HL-60/S4 (cell line): Measurements from ENCODE around the gene ABHD10.
"Not testable (repeated sequence)": the region's sequence is repeated elsewhere in the genome, so short reads cannot be mapped to it uniquely, and the experiment has no call there.

Experiments used
- in situ Hi-C: fragments of 300-500 bp; cut with MboI; formaldehyde crosslinking; loops from 2 replicates; pipeline ENCODE4 v1.14.3; 2022; ENCODE audit warnings: low sequenced_read_pairs

ABHD10 gene

DNA sequence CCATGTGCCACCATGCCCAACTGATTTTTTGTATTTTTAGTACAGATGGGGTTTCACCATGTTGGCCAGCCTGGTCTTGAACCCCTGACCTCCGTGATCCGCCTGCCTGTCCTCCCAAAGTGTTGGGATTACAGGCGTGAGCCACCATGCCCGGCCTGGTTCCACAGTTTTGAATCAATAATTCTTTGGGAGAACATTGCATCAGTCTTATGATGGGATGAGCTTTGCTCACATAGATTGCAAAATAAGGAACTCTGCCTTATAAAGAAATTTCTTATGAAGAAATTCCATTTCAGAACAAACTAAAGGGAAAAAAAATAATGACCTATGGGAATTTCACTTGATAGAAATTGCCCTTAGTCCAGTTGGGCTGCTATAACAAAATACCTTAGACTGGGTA is 39.9 kb downstream of the ABHD10 start:
- in situ Hi-C loops = no loop called here

DNA sequence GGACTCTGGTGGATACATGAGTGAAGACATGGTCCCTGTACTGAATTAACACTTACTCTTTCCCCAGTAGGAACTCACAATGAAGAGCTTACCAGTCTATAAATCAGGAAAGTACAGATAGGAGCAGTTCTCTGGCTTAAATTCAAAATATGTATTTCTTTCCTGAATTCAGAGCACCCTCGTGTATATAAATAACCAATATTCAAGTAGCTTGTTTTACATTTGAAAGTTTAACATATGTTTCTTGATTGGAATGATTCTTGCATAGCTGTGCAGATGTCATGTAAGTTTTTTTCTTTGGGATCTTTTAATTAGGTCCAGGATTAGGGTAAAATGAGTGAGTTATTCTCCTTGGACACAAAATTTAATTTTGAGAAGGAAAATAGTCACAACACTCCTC is 40.9 kb downstream of the ABHD10 start:
- in situ Hi-C loops = no loop called here

DNA sequence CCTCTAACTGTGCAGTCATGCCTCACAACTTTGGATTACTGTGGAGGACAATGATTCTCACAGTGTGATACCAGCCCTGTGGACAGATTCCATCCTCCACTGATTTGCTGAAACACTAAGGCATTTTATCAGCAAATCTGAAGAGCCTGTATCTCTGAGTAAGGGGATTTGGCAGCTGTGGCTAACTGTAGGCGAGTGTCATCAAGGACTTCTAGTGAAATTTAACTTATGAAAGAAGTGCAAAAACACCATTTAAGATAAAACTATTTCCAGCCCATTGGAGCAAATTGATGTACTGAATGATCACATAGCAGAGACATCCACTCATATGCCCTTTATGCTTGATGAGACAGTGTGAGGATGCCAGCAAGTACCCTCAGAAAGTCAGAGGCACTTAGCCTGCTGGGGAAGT is 41.9 kb downstream of the ABHD10 start:
- in situ Hi-C loops = no loop called here

DNA sequence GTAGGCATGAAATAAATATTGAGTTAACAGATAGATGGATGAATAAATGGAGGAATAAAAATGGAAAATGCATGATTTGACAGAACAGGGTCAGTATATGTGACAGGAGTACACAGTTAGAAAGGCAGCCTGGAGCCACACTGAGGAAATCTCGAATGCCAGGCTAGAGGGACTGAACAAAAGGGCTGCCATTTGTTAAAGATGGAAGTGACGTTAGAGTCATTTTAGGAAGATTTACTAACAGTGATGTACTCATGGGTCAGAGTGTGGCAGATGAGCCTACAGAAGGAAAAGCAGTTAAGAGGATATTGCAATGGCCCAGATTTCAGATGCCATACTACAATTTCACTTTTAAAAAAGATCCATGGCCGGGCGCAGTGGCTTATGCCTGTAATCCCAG is 48.3 kb downstream of the ABHD10 start:
- in situ Hi-C loops = no loop called here

DNA sequence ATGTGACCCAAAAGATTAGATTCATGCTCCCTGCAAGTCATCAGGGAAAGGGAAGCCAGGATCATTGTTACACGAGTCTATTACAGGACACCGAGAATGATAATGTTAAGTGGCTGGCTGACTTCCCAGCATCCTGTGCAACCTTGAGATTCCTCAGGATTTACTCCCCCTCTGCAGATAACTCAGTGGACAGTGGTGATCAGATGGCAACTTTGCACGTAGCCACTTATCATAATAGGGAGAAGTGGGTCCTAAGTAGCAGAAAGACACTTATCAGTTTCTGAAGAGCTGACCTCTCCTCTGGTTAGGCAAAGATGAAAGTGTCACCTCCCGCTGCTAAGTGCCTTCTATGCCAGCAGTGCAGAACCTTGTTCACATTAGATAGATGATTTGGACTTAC is 49.0 kb downstream of the ABHD10 start:
- in situ Hi-C loops = no loop called here

DNA sequence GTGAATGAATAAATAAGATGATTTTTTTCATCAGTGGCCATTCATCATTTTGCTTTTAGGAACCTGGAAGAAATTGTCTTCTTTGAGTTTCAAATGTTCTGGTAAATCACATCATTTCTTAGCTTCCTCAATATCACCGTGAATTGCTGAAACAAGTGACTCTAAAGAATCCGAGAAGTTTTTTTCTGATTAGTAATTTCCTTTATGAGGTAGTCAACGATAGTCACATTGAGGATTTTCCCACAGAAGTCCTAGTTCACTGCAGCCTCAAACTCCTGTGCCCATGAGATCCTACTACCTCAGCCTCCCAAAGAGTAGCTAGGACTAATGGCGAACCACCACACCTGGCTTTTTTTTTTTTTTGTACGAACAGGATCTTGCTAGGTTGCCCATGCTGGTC is 52.1 kb downstream of the ABHD10 start:
- in situ Hi-C loops = no loop called here

DNA sequence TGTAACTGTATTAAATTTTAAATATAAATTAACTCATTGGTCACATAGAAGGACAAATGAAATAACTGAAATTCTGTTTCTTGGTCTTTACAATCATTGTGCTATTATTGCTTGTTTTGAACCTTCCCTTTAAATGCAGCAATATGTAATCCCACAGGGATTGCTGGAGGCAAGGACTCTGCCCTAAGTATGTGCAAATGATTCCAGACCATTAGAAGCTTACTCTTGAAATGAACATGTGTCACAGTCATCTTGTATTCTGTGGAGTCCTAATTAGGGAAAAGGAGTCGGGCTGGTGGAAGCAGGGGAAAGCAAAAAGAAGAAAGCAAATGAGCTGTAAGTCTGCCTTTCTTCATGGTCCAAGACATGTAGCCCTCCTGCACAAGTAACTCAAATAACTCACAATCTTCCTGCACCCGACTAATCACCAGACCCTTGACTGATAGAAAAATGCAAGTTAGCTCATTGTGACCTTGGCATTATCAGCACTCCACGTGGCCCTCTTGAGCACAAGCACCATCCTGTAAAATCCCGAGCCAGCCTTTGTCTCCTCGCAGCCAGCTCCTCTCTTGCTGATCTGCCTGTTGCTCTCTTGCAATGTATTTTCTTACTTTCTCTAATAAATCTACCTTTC is 53.4 kb downstream of the ABHD10 start:
- in situ Hi-C loops = no loop called here

DNA sequence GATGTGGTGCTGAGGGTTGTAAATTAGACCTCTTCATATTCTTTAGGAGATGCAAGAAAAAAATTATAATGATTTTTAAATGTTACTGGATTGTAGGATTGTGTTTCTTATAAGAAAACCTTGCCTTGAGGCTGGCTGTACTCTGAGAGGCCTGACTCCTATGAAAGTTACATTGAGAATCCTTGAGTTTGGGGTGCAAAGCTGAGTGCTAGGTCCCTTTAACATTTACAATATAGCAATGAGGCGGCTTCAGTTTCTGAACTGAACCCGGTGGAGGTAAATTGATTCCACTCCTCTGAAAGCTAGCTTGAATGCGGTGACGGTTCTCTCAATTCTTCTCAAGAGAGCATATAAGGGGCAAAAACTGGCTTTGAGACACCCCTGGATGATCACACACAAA is 55.6 kb downstream of the ABHD10 start, which contains the start of gene TMPRSS7:
Gene TMPRSS7, plus strand, starts transcription at position 301 of the 400 bp plus-strand sequence. CDS start 110 bp downstream, outside the sequence.
- in situ Hi-C loops = no loop called here

DNA sequence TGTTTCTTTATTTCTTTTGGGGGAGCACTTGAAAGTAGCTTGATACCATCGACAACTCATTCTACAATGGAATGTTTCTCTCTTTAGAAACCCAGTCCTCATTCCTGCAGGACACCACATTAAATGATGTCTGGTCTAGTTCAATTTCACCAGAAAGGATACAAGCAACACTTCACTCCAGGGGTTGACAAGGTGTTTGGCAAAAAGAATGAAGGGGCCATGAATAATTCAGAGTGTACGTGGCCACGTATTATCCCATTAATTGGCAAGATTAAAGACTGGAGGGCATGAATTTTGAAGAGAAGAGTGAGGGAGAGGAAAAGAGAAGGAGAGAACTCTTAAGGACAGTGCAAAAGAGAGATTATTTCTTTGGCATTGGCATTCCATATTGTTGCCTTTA is 56.4 kb downstream of the ABHD10 start:
- in situ Hi-C loops = no loop called here

DNA sequence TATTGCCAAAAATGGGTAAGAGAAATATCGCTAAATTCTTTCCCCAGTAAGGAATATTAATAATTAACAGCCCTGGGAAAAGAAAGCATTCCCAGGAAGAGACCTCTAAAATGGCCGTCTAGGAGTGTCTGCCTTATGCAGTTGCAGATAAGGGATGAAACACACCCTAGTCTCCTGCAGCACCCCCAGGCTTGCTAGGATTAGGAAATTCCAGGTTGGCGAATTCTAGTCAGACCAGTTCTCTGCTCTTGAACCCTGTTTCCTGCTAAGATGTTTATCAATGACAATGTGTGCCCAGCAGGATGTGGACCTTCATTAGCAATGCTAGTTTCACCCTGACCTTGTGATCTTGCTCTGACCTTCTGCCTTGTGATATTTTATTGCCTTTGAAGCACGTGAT is 58.4 kb downstream of the ABHD10 start:
- in situ Hi-C loops = not testable (repeated sequence)

DNA sequence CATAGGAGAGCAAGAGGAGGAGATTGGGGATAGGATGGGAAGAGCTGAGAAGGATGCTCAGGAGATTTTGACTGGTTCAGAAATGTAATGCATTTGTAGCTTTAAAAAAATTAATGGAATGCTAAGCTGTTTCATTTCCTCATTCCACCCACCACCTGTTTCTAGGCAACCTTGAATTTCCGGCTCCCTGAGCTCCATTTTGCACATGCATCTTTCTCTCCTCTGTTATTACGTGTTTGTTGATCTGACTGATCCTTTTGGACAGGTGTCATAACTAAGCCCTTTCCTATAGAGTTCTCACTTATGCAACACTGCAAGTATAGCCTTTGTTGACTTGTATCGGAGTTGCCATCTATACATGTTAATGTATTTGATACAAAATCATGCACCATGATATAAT is 60.0 kb downstream of the ABHD10 start:
- in situ Hi-C loops = no loop called here

DNA sequence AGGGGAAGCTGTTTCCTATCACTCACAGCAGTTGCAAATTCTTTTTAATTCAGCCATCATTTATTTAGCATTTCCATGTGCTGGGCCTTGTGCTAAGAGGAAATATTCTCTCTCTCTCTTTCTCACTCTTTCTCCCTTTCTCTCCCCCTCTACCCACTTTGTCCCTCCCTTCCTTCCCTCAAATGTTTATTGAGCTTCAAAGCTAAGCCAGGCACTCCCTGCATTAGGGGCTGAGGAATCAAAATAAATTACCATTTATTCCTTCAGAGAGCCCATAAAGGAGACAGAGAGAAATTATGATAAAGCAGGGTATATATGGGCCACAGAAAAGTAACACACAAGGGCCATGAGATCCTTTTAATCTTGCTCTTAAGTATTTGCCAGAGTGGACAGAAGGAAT is 62.5 kb downstream of the ABHD10 start:
- in situ Hi-C loops = no loop called here

DNA sequence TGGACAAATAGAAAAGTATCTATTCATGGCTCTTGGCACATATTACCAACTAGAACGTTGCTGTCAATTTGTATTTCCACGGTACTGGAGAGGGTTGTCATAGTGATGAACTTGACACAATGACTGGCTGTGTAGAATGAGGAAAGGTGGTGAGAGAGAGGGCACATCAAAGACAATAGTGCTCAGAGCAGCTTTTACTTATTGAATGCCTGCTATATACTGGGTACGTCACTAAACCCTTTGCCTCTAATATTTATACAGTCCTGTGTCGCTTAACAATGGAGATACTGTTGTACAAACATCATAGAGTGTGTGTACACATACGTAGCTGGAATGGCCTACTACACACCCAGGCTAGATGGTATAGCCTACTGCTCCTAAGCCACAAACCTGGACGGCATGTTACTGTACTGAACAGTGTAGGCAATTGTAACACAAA is 64.0 kb downstream of the ABHD10 start:
- in situ Hi-C loops = no loop called here
